MM.1S (cell line): ENCODE results near the gene LTO1.

Experiments used
- DNase-seq: peaks from one replicate; pipeline ENCODE4 v3.0.0-alpha.2; 2015
- H2AFZ ChIP-seq: fragments of 300-600 bp; sonication (generic); 2 replicates; pipeline ENCODE4 v1.6.0; 2016; ENCODE audit warnings: antibody characterized with exemption, low read length
- H3F3A ChIP-seq: fragments of 300-600 bp; sonication (generic); 2 replicates; pipeline ENCODE4 v1.6.1; 2016; ENCODE audit warnings: mild to moderate bottlenecking, antibody characterized with exemption, low read length, moderate library complexity, mixed read lengths; ENCODE audit not compliant: insufficient read depth
- H3K27ac ChIP-seq: fragments of 300-600 bp; sonication (generic); 2 replicates; pipeline ENCODE4 v1.5.1; 2016; ENCODE audit warnings: mild to moderate bottlenecking, low read length
- H3K27me3 ChIP-seq: fragments of 300-600 bp; sonication (generic); replicated peaks from 2 replicates; pipeline ENCODE4 v1.6.0; 2016; ENCODE audit warnings: low read length; ENCODE audit not compliant: insufficient read depth
- H3K36me3 ChIP-seq: fragments of 300-600 bp; sonication (generic); replicated peaks from 2 replicates; pipeline ENCODE4 v1.6.1; 2016; ENCODE audit warnings: mild to moderate bottlenecking, low read length, mixed read lengths; ENCODE audit not compliant: insufficient read depth
- H3K4me1 ChIP-seq: fragments of 300-600 bp; sonication (generic); 2 replicates; pipeline ENCODE4 v1.6.1; 2016; ENCODE audit warnings: low read length, mixed read lengths
- H3K4me2 ChIP-seq: fragments of 300-600 bp; sonication (generic); 2 replicates; pipeline ENCODE4 v1.6.0; 2016; ENCODE audit warnings: low read depth, low read length
- H3K4me3 ChIP-seq: fragments of 300-600 bp; sonication (generic); 2 replicates; pipeline ENCODE4 v1.5.1; 2016; ENCODE audit warnings: low read length, mixed read lengths
- H3K79me2 ChIP-seq: fragments of 300-600 bp; sonication (generic); 2 replicates; pipeline ENCODE4 v1.6.1; 2016; ENCODE audit warnings: mixed run types, low read length, mixed read lengths
- H3K9ac ChIP-seq: fragments of 300-600 bp; sonication (generic); 2 replicates; pipeline ENCODE4 v1.6.1; 2016; ENCODE audit warnings: low read length, mixed read lengths
- H3K9me2 ChIP-seq: fragments of 300-600 bp; sonication (generic); replicated peaks from 2 replicates; pipeline ENCODE4 v1.6.1; 2016; ENCODE audit warnings: mild to moderate bottlenecking, low read length, mixed read lengths; ENCODE audit not compliant: insufficient read depth
- H3K9me3 ChIP-seq: fragments of 300-600 bp; sonication (generic); replicated peaks from 2 replicates; pipeline ENCODE4 v1.6.1; 2016; ENCODE audit warnings: mild to moderate bottlenecking, low read length, mixed read lengths; ENCODE audit not compliant: insufficient read depth
- H4K20me1 ChIP-seq: fragments of 300-600 bp; sonication (generic); 2 replicates; pipeline ENCODE4 v1.6.1; 2016; ENCODE audit warnings: mild to moderate bottlenecking, low read length, moderate library complexity, mixed read lengths; ENCODE audit not compliant: insufficient read depth
- CTCF ChIP-seq: fragments of 300-600 bp; sonication (generic); IDR thresholded peaks from 2 replicates; pipeline ENCODE4 v1.5.1; 2016; ENCODE audit warnings: antibody characterized with exemption, low read length, mixed read lengths
- EZH2 ChIP-seq: fragments of 300-600 bp; sonication (generic); optimal IDR thresholded peaks from 2 replicates; pipeline ENCODE3; 2017; ENCODE audit warnings: low read depth, mild to moderate bottlenecking, antibody characterized with exemption, low read length, mixed read lengths
- EZH2phosphoT487 ChIP-seq: fragments of 300-600 bp; sonication (generic); IDR thresholded peaks from 2 replicates; pipeline ENCODE4 v1.6.1; 2018; ENCODE audit warnings: antibody characterized with exemption, low read length

LTO1 gene

GRCh38 chr11:69671734-69672465 is 3.3 kb downstream of the LTO1 start:
- Histone ChIP-seq H3K36me3 (no peaks in the 10 kb centered on the region), H2AFZ (no peak overlapping the region), H3K9me3 (no peaks in the 10 kb centered on the region), H3K9me2 (no peaks in the 10 kb centered on the region), H3K79me2 (peaks cover 30% of the 10 kb centered on the region), H3K9ac (no peak overlapping the region), H3K4me3 (no peak overlapping the region), H3F3A (no peaks in the 10 kb centered on the region; the same call in 1 of the 2 replicates), H3K27ac (no peak overlapping the region), H3K4me2 (no peak overlapping the region), H3K27me3 (peaks cover 12% of the 10 kb centered on the region), H4K20me1 (no peaks in the 10 kb centered on the region), H3K4me1 (0 out of 2 replicates have a peak, but pooled peaks cover 4% of the 10 kb centered on the region)
- no peak for TF ChIP-seq EZH2
- no peak for TF ChIP-seq EZH2phosphoT487
- no peak for TF ChIP-seq CTCF
- DNase-seq, result no peak

- Histone ChIP-seq H3K27ac (no peak overlapping the region), H3K79me2 (peaks cover 30% of the 10 kb centered on the region), H3K27me3 (no peaks in the 10 kb centered on the region), H4K20me1 (no peaks in the 10 kb centered on the region), H3K36me3 (no peaks in the 10 kb centered on the region), H3F3A (no peaks in the 10 kb centered on the region; the same call in 1 of the 2 replicates), H3K9ac (no peak overlapping the region), H3K4me3 (no peak overlapping the region), H3K9me3 (no peaks in the 10 kb centered on the region), H3K9me2 (no peaks in the 10 kb centered on the region), H3K4me1 (0 out of 2 replicates have a peak, but pooled peaks cover 4% of the 10 kb centered on the region), H2AFZ (no peak overlapping the region), H3K4me2 (no peak overlapping the region)
- peak; percentile 40 for DNase-seq
- TF ChIP-seq EZH2 (no peak), CTCF (peak; percentile 85), EZH2phosphoT487 (no peak)
These were observed 4.9 kb downstream of the LTO1 start for GRCh38 chr11:69670158-69670845.

DNA sequence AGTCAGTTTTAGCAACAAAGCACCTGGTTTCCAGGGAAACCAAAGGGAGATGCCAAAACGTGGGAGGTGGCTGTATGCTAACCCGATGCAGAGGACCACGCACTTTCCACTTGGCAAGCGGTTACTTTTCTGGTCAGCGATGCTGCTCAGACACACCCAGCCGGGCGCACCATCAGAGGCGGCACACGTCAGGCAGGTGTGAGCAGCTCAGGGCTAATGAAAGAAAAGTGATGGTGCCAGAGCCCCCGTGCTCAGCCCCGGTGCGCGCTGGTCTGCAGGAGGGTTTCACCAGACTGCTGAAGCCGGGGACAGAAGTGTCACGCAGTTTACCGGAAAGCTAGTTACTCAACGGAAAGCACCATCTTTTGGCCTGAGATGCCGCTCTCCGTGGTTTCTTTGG is 5.7 kb downstream of the LTO1 start:
- no peak overlapping the region for H3K4me2 ChIP-seq
- no peaks in the 10 kb centered on the region for H3K36me3 ChIP-seq
- H3K27ac ChIP-seq, result no peak overlapping the region
- H3K79me2 ChIP-seq, result peaks cover 23% of the 10 kb centered on the region
- DNase-seq, result no peak
- TF ChIP-seq EZH2, result no peak
- TF ChIP-seq CTCF, result no peak
- TF ChIP-seq EZH2phosphoT487, result no peak
- H2AFZ ChIP-seq, result no peak overlapping the region
- H3F3A ChIP-seq, result no peaks in the 10 kb centered on the region; the same call in 1 of the 2 replicates
- no peaks in the 10 kb centered on the region for H3K9me3 ChIP-seq
- no peaks in the 10 kb centered on the region for H4K20me1 ChIP-seq
- no peak overlapping the region for H3K9ac ChIP-seq
- no peaks in the 10 kb centered on the region for H3K27me3 ChIP-seq
- no peaks in the 10 kb centered on the region for H3K9me2 ChIP-seq
- H3K4me3 ChIP-seq, result no peak overlapping the region
- 0 out of 2 replicates have a peak, but pooled peaks cover 4% of the 10 kb centered on the region for H3K4me1 ChIP-seq
